ENCODE data around the gene LRRC10B.
A peak's percentile ranks its signal among the peaks of the same experiment; 100 is the strongest.

LRRC10B gene

GRCh38 chr11:61533039-61533375 lies 24.5 kb downstream of the LRRC10B start:
- no peak for DNase-seq

GRCh38 chr11:61533401-61533800 lies 24.9 kb downstream of the LRRC10B start:
- DNase-seq, result peak; percentile 60

GRCh38 chr11:61534025-61534932 lies 25.7 kb downstream of the LRRC10B start:
- DNase-seq, result peak; percentile 67

- no peak for DNase-seq
Observed at GRCh38 chr11:61534933-61535839, 26.6 kb downstream of the LRRC10B start.

GRCh38 chr11:61535998-61536675 lies 27.6 kb downstream of the LRRC10B start:
- DNase-seq, result no peak

GRCh38 chr11:61536676-61537270 lies 28.2 kb downstream of the LRRC10B start:
- DNase-seq, result no peak

- no peak for DNase-seq
Observed at GRCh38 chr11:61537326-61537725, 28.8 kb downstream of the LRRC10B start.

GRCh38 chr11:61538636-61538961 lies 30.1 kb downstream of the LRRC10B start:
- no peak for DNase-seq

- DNase-seq, result no peak
Observed at GRCh38 chr11:61539006-61539405, 30.5 kb downstream of the LRRC10B start.

GRCh38 chr11:61539831-61540357 lies 31.3 kb downstream of the LRRC10B start:
- DNase-seq, result no peak

- no peak for DNase-seq
Observed at GRCh38 chr11:61540528-61540927, 32.0 kb downstream of the LRRC10B start.

GRCh38 chr11:61541598-61541997 lies 33.0 kb downstream of the LRRC10B start:
- peak; percentile 55 for DNase-seq

GRCh38 chr11:61542024-61542461 lies 33.5 kb downstream of the LRRC10B start:
- DNase-seq, result no peak

- no peak for DNase-seq
Observed at GRCh38 chr11:61542705-61543104, 34.2 kb downstream of the LRRC10B start.

- no peak for DNase-seq
Observed at GRCh38 chr11:61543606-61544306, 35.2 kb downstream of the LRRC10B start.

GRCh38 chr11:61544466-61544865 lies 35.9 kb downstream of the LRRC10B start:
- no peak for DNase-seq

GRCh38 chr11:61545341-61545740 lies 36.8 kb downstream of the LRRC10B start:
- no peak for DNase-seq

- DNase-seq, result no peak
Observed at GRCh38 chr11:61545921-61546320, 37.4 kb downstream of the LRRC10B start.

GRCh38 chr11:61546663-61547062 lies 38.1 kb downstream of the LRRC10B start:
- DNase-seq, result no peak

GRCh38 chr11:61547246-61547645 lies 38.7 kb downstream of the LRRC10B start:
- DNase-seq, result no peak

GRCh38 chr11:61549177-61549576 lies 40.6 kb downstream of the LRRC10B start:
- DNase-seq, result no peak
